Measurements from ENCODE around the gene TLR1.

Gene TLR1, protein sequence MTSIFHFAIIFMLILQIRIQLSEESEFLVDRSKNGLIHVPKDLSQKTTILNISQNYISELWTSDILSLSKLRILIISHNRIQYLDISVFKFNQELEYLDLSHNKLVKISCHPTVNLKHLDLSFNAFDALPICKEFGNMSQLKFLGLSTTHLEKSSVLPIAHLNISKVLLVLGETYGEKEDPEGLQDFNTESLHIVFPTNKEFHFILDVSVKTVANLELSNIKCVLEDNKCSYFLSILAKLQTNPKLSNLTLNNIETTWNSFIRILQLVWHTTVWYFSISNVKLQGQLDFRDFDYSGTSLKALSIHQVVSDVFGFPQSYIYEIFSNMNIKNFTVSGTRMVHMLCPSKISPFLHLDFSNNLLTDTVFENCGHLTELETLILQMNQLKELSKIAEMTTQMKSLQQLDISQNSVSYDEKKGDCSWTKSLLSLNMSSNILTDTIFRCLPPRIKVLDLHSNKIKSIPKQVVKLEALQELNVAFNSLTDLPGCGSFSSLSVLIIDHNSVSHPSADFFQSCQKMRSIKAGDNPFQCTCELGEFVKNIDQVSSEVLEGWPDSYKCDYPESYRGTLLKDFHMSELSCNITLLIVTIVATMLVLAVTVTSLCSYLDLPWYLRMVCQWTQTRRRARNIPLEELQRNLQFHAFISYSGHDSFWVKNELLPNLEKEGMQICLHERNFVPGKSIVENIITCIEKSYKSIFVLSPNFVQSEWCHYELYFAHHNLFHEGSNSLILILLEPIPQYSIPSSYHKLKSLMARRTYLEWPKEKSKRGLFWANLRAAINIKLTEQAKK

GRCh38 chr4:38804654-38805295 lies at the start of gene TLR1:
TLR1 (minus strand) TSS chr4:38804791; CDS start chr4:38798831, 5,960 bp downstream.
- CTCF ChIA-PET = interaction anchor here (0.6 to 1.0 kb wide), 5 partner anchors 10 to 624 kb away, joined by 3 to 4 read pairs (median 4); no protein-coding TSS in a partner anchor
- peak; percentile 15 for DNase-seq (ENCODE audit: low spot score)
- POLR2A ChIA-PET (ENCODE audit: low non-redundant PET) = no interaction called here
- H3K27ac ChIP-seq = no peak within 1 kb of the TSS
- TF ChIP-seq, protein P1, sequence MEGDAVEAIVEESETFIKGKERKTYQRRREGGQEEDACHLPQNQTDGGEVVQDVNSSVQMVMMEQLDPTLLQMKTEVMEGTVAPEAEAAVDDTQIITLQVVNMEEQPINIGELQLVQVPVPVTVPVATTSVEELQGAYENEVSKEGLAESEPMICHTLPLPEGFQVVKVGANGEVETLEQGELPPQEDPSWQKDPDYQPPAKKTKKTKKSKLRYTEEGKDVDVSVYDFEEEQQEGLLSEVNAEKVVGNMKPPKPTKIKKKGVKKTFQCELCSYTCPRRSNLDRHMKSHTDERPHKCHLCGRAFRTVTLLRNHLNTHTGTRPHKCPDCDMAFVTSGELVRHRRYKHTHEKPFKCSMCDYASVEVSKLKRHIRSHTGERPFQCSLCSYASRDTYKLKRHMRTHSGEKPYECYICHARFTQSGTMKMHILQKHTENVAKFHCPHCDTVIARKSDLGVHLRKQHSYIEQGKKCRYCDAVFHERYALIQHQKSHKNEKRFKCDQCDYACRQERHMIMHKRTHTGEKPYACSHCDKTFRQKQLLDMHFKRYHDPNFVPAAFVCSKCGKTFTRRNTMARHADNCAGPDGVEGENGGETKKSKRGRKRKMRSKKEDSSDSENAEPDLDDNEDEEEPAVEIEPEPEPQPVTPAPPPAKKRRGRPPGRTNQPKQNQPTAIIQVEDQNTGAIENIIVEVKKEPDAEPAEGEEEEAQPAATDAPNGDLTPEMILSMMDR (conservative IDR thresholded peaks at IDR 0.05; ENCODE audit: low read depth) = peak; percentile 66

GRCh38 chr4:38846015-38846414 lies 41.4 kb upstream of the TLR1 start:
- TF ChIP-seq, protein P1 (conservative IDR thresholded peaks at IDR 0.05; ENCODE audit: low read depth) = no peak
- DNase-seq (ENCODE audit: low spot score) = no peak
- ChIA-PET POLR2A (ENCODE audit: low non-redundant PET) (no interaction called here), CTCF (no interaction called here)
- no peak overlapping the region for H3K27ac ChIP-seq

DNA sequence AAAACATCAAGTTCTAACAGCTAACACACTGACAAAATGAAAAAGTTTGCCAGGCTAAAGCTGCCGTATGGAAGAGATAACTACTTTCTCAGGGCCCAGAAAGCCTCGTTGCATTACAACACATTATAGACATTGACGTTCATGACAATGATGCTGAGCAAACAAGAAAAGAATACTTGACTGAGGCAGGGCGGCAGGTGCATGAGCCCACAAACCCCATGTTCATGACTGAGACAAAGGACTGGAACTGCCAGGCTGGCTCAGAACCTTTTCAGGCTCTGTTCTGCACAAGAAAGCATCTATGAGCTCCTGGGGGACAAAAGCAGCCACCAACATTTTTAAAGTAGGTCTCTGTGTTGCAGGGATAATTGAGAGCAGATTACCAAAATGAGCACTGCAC lies 38.4 kb upstream of the TLR1 start:
- ChIA-PET CTCF (interaction anchor here (0.6 to 0.7 kb wide), 2 partner anchors 13 to 663 kb away, joined by 3 read pairs; no protein-coding TSS in a partner anchor), POLR2A (ENCODE audit: low non-redundant PET) (no interaction called here)
- TF ChIP-seq, protein P1 (conservative IDR thresholded peaks at IDR 0.05; ENCODE audit: low read depth) = no peak
- DNase-seq (ENCODE audit: low spot score) = no peak
- no peak overlapping the region for H3K27ac ChIP-seq

DNA sequence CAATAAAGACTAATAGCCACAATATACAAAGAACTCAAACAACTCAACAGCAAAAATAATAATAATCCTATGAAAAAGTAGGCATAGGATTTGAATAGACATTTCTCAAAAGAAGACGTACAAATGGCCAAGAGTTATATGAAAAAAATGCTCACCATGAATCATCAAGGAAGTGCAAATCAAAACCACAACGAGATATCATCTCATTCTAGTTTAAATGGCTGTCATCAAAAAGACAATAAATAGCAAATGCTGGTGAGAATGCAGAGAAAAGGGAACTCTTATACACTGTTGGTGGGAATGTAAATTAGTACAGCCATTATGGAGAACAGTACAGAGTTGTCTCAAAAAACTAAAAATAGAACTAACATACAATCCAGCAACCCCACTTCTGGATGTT lies 33.3 kb upstream of the TLR1 start:
- no peak overlapping the region for H3K27ac ChIP-seq
- TF ChIP-seq, protein P1 (conservative IDR thresholded peaks at IDR 0.05; ENCODE audit: low read depth) = no peak
- no peak for DNase-seq (ENCODE audit: low spot score)
- ChIA-PET CTCF (no interaction called here), POLR2A (ENCODE audit: low non-redundant PET) (no interaction called here)

GRCh38 chr4:38837334-38837733 lies 32.7 kb upstream of the TLR1 start:
- TF ChIP-seq, protein P1 (conservative IDR thresholded peaks at IDR 0.05; ENCODE audit: low read depth) = no peak
- H3K27ac ChIP-seq = no peak overlapping the region
- no peak for DNase-seq (ENCODE audit: low spot score)
- ChIA-PET POLR2A (ENCODE audit: low non-redundant PET) (no interaction called here), CTCF (no interaction called here)

DNA sequence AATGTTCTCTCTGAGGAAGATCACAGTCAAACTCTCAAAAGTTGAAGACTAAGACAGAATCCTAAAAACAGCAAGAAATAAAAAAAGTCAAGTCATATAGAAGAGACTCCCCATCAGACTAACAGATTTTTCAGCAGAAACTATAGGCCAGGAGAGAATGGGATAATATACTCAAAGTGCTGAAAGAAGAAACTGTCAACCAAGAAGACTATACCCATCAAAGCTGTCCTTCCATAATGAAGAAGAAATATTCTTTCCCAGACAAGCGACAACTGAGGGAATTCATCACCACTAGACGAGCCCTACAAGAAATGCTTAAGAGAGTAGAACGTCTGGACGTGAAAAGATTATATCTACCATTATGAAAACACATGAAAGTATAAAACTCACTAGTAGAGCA lies 30.0 kb upstream of the TLR1 start:
- TF ChIP-seq, protein P1 (conservative IDR thresholded peaks at IDR 0.05; ENCODE audit: low read depth) = no peak
- POLR2A ChIA-PET (ENCODE audit: low non-redundant PET) = no interaction called here
- no peak overlapping the region for H3K27ac ChIP-seq
- DNase-seq (ENCODE audit: low spot score) = no peak
- CTCF ChIA-PET = no interaction called here
